Activated CD4-positive, alpha-beta T cell treated with anti-CD3 and anti-CD28 coated beads, Interleukin-2, amount 10 ng/mL, durations not matched to agents 7 days and 5 days (primary cell): ENCODE results near the gene TFEB. TPM values are rescaled to one million over a fixed set of nuclear protein-coding genes. Genes with fewer than 3 reads are reported as not detected.

Experiments
- CTCF ChIA-PET: fragments of 350-600 bp; sonication (Branson Sonifier 250); formaldehyde crosslinking; loops from one replicate; lab custom pipeline; 2021; ENCODE audit warnings: antibody characterized with exemption; lab: Charles Lee
- POLR2A ChIA-PET: fragments of 350-600 bp; sonication (Branson Sonifier 250); formaldehyde crosslinking; loops from one replicate; lab custom pipeline; 2021; ENCODE audit warnings: antibody characterized with exemption; lab: Charles Lee
- DNase-seq: peaks from one replicate; pipeline ENCODE4 v3.0.0-alpha.2; 2020
- H3K27ac Mint-ChIP-seq: one replicate; pipeline ENCODE4 v1.8.0; 2021; ENCODE audit warnings: mild to moderate bottlenecking, moderate library complexity, mixed read lengths
- H3K27me3 Mint-ChIP-seq: one replicate; pipeline ENCODE4 v1.8.0; 2021; ENCODE audit warnings: mixed read lengths
- H3K36me3 Mint-ChIP-seq: one replicate; pipeline ENCODE4 v1.8.0; 2021; ENCODE audit warnings: low read depth, mixed read lengths
- H3K4me1 Mint-ChIP-seq: one replicate; pipeline ENCODE4 v1.8.0; 2021; ENCODE audit warnings: mixed read lengths
- H3K4me3 Mint-ChIP-seq: one replicate; pipeline ENCODE4 v1.8.0; 2021; ENCODE audit warnings: mild to moderate bottlenecking, moderate library complexity, mixed read lengths
- H3K9me3 Mint-ChIP-seq: one replicate; pipeline ENCODE4 v1.8.0; 2021; ENCODE audit warnings: mixed read lengths
- total RNA-seq, 2 experiments: library from RNA; stranded (reverse); gene quantifications; one replicate each; pipeline ENCODE4 v1.2.3, GENCODE V29; 2021

TFEB gene
- total RNA-seq, 2 experiments from 2014 or later: 9.7 to 12.5 TPM

DNA sequence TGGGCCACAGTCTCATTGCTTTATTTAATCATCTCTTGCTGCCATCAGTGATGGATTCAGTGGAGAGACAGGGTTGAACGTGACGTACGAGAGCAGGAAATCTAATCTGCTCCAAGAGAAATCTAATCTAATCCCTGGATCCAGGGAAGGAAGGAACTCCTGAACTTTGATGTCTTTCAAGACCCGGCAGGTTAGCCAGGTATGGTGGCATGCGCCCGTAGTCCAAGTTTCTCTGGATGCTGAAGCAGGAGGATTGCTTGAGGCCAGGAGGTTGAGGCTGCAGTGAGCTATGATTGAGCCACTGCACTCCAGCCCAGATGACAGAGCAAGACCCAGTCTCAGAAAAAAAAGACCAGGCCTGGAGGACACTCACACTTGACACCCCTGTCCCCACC lies 23.2 kb upstream of the TFEB start:
- peaks cover 6% of the 10 kb centered on the region for H3K27me3 Mint-ChIP-seq
- ChIA-PET CTCF (interaction anchor here (0.6 kb wide), 1 partner anchor 398 kb away, joined by 3 read pairs; no protein-coding TSS in a partner anchor), POLR2A (no interaction called here)
- H3K9me3 Mint-ChIP-seq: no peaks in the 10 kb centered on the region
- H3K36me3 Mint-ChIP-seq: no peaks in the 10 kb centered on the region
- no peak overlapping the region for H3K27ac Mint-ChIP-seq
- DNase-seq: no peak
- no peaks in the 10 kb centered on the region for H3K4me1 Mint-ChIP-seq
- H3K4me3 Mint-ChIP-seq: no peak overlapping the region

- H3K9me3 Mint-ChIP-seq: no peaks in the 10 kb centered on the region
- no peak for DNase-seq
- POLR2A ChIA-PET: no interaction called here
- peaks cover 6% of the 10 kb centered on the region for H3K27me3 Mint-ChIP-seq
- no peaks in the 10 kb centered on the region for H3K4me1 Mint-ChIP-seq
- CTCF ChIA-PET: interaction anchor here (0.6 to 1.2 kb wide), 2 partner anchors 10 to 398 kb away, joined by 3 to 5 read pairs; no protein-coding TSS in a partner anchor
- no peak overlapping the region for H3K4me3 Mint-ChIP-seq
- no peaks in the 10 kb centered on the region for H3K36me3 Mint-ChIP-seq
- no peak overlapping the region for H3K27ac Mint-ChIP-seq
These were observed 22.7 kb upstream of the TFEB start for GRCh38 chr6:41757931-41758640.

DNA sequence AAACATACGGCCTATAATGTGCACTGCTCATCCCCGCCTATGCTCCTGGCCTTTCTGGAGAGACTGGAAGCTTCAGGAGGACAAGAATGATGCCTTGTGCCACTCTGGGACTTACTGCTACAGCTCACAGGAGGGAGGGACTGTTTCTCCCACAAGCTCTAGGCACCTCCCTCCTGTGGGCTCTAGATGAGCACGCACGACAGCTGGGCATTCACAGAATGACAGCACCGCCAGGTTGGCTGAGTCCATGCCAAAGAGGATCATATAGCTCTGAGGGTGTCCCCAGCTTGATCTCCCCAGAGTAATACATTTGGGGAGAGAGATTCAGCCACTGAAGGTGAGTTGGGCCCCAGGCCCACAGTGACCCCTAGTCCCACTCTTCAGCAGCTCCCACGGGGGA lies 21.9 kb upstream of the TFEB start:
- Mint-ChIP-seq H3K4me1 (no peaks in the 10 kb centered on the region), H3K27me3 (peaks cover 7% of the 10 kb centered on the region), H3K9me3 (no peaks in the 10 kb centered on the region), H3K4me3 (no peak overlapping the region), H3K36me3 (no peaks in the 10 kb centered on the region), H3K27ac (no peak overlapping the region)
- no peak for DNase-seq
- CTCF ChIA-PET: interaction anchor here (0.5 to 1.2 kb wide), 2 partner anchors 9 to 13 kb away, joined by 5 read pairs; no protein-coding TSS in a partner anchor
- POLR2A ChIA-PET: no interaction called here

- DNase-seq: no peak
- no peaks in the 10 kb centered on the region for H3K9me3 Mint-ChIP-seq
- no peaks in the 10 kb centered on the region for H3K4me1 Mint-ChIP-seq
- no peak overlapping the region for H3K4me3 Mint-ChIP-seq
- H3K27me3 Mint-ChIP-seq: peaks cover 9% of the 10 kb centered on the region
- no peaks in the 10 kb centered on the region for H3K36me3 Mint-ChIP-seq
- POLR2A ChIA-PET: no interaction called here
- CTCF ChIA-PET: interaction anchor here (0.6 kb wide), 1 partner anchor 167 kb away, joined by 3 read pairs; no protein-coding TSS in a partner anchor
- no peak overlapping the region for H3K27ac Mint-ChIP-seq
These were observed 20.9 kb upstream of the TFEB start for GRCh38 chr6:41756354-41756753.

- ChIA-PET POLR2A (no interaction called here), CTCF (interaction anchor here (0.6 kb wide), 1 partner anchor 167 kb away, joined by 3 read pairs; no protein-coding TSS in a partner anchor)
- Mint-ChIP-seq H3K4me3 (no peak overlapping the region), H3K27ac (no peak overlapping the region), H3K36me3 (no peaks in the 10 kb centered on the region), H3K9me3 (no peaks in the 10 kb centered on the region), H3K4me1 (no peaks in the 10 kb centered on the region), H3K27me3 (peaks cover 9% of the 10 kb centered on the region)
- DNase-seq: no peak
These were observed 20.5 kb upstream of the TFEB start for GRCh38 chr6:41755895-41756294.

DNA sequence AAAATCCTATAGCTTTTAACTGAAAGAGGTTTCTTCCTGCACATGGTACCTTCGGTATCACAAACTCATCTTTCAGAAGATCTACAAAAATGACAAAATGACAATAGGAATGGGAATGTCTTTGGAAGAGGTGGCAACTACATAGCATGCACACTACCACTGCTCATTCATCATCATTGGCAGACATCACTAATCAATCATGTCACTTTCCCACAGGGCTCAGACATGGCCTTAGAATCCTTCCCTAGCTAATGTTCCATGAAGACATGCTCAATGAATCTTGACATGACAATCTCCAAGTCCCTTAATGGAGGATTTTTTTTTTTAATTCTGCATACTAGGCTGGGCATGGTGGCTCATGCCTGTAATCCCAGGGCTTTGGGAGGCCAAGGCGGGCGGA lies 15.0 kb upstream of the TFEB start:
- no peaks in the 10 kb centered on the region for H3K4me1 Mint-ChIP-seq
- H3K36me3 Mint-ChIP-seq: no peaks in the 10 kb centered on the region
- ChIA-PET CTCF (interaction anchor here (0.9 to 1.7 kb wide), 3 partner anchors 14 to 20 kb away, joined by 3 to 6 read pairs (median 3); no protein-coding TSS in a partner anchor), POLR2A (no interaction called here)
- no peak overlapping the region for H3K4me3 Mint-ChIP-seq
- no peak overlapping the region for H3K27ac Mint-ChIP-seq
- H3K9me3 Mint-ChIP-seq: no peaks in the 10 kb centered on the region
- no peak for DNase-seq
- peaks cover 14% of the 10 kb centered on the region for H3K27me3 Mint-ChIP-seq

DNA sequence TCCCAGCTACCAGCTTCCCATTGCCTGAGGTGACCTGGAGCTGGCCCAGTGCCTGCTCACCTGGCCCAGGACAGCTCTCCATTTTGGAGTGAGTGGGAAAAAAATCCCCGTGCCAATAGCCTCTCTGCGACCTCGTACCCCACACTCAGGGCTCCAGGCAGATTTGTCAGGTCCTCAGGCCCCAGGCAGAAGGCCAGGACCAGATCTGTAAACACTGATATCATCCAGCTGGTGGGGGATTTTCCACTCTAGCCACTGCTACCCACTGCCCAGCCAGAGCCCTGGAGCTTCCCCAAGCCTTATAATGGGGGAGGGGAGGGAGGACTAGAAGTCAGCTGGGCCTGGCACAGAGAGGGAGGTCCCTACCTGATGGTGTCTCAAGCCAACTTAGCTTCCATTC lies 13.1 kb upstream of the TFEB start:
- no peaks in the 10 kb centered on the region for H3K36me3 Mint-ChIP-seq
- peaks cover 11% of the 10 kb centered on the region for H3K27me3 Mint-ChIP-seq
- DNase-seq: no peak
- no peak overlapping the region for H3K27ac Mint-ChIP-seq
- peaks cover 1% of the 10 kb centered on the region for H3K4me1 Mint-ChIP-seq
- ChIA-PET POLR2A (no interaction called here), CTCF (interaction anchor here (0.6 to 1.6 kb wide), 3 partner anchors 9 to 93 kb away, joined by 3 to 5 read pairs (median 4); no protein-coding TSS in a partner anchor)
- H3K4me3 Mint-ChIP-seq: no peak overlapping the region
- no peaks in the 10 kb centered on the region for H3K9me3 Mint-ChIP-seq

GRCh38 chr6:41748102-41748477 lies 12.7 kb upstream of the TFEB start:
- Mint-ChIP-seq H3K36me3 (no peaks in the 10 kb centered on the region), H3K27ac (no peak overlapping the region), H3K4me1 (peaks cover 1% of the 10 kb centered on the region), H3K4me3 (no peak overlapping the region), H3K27me3 (peaks cover 10% of the 10 kb centered on the region), H3K9me3 (no peaks in the 10 kb centered on the region)
- no peak for DNase-seq
- POLR2A ChIA-PET: no interaction called here
- CTCF ChIA-PET: interaction anchor here (0.6 to 1.6 kb wide), 3 partner anchors 10 to 93 kb away, joined by 3 to 5 read pairs (median 4); no protein-coding TSS in a partner anchor

GRCh38 chr6:41747256-41748101 lies 12.1 kb upstream of the TFEB start, which contains the start of gene PGC:
Gene PGC (minus strand): TSS chr6:41747397. CDS start chr6:41747334, 63 bp downstream.
- Mint-ChIP-seq H3K27ac (no peak within 1 kb of the TSS), H3K9me3 (no peaks in the 10 kb centered on the region), H3K4me3 (no peak within 1 kb of the TSS), H3K4me1 (peaks cover 1% of the 10 kb centered on the region), H3K36me3 (no peaks in the 10 kb centered on the region), H3K27me3 (peaks cover 9% of the 10 kb centered on the region)
- ChIA-PET POLR2A (no interaction called here), CTCF (interaction anchor here (0.6 to 1.6 kb wide), 3 partner anchors 10 to 92 kb away, joined by 3 to 5 read pairs (median 4); no protein-coding TSS in a partner anchor)
- DNase-seq: no peak

DNA sequence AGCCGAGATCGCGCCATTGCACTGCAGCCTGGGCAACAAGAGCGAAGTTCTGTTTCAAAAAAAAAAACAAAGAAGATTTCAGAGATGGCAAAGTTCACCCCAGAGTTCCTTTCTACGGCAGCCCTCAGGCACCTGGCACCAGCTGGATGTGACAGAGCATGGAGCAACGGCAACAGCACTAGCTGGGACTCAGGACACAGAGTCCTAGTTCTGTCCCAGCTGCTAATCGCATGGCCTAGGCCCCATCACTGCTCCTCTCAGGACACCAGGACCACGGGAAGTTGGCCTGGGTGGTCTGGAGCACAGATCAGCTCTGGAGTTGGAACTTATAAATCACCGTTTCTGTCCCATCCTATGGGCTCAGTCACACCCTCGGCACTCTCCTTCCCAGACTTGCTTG lies 10.7 kb upstream of the TFEB start:
- ChIA-PET POLR2A (no interaction called here), CTCF (interaction anchor here (0.6 to 1.6 kb wide), 3 partner anchors 10 to 40 kb away, joined by 3 to 4 read pairs (median 3); no protein-coding TSS in a partner anchor)
- Mint-ChIP-seq H3K4me1 (peaks cover 1% of the 10 kb centered on the region), H3K27me3 (peaks cover 7% of the 10 kb centered on the region), H3K36me3 (no peaks in the 10 kb centered on the region), H3K9me3 (no peaks in the 10 kb centered on the region), H3K27ac (no peak overlapping the region), H3K4me3 (no peak overlapping the region)
- no peak for DNase-seq

DNA sequence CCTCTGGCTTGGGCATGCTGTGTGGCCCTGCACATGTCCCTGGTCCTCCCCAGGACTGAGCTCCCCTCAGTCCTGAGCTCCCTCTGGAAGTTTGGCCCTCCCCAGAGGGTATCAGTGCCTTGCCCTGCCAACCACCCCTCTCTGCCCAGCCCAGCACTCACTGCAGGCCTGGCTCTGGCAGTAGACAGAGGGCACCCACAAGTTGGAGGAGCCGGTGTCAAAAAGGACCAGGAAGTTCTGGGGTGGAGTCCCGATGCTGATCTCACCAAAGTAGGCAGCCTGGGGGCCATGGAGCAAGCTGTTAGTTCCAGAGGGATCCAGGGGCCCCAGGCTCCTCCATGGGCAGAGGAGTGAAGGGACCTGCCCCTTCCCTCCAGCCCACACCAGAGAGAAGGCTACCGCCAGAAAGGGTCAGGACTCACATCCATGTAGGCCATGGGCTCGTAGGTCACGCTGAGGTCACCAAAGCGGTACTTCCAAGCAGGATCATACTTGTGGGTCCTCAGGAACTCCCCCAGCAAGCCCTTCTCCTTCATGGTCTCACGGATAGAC lies 8.9 kb upstream of the TFEB start:
- ChIA-PET POLR2A (no interaction called here), CTCF (interaction anchor here (0.6 to 1.3 kb wide), 4 partner anchors 13 to 434 kb away, joined by 3 to 6 read pairs (median 4); partner anchors contain the start of gene TOMM6)
- H3K4me1 Mint-ChIP-seq: peaks cover 1% of the 10 kb centered on the region
- peaks cover 1% of the 10 kb centered on the region for H3K27me3 Mint-ChIP-seq
- no peak overlapping the region for H3K27ac Mint-ChIP-seq
- DNase-seq: no peak
- no peaks in the 10 kb centered on the region for H3K36me3 Mint-ChIP-seq
- no peaks in the 10 kb centered on the region for H3K9me3 Mint-ChIP-seq
- no peak overlapping the region for H3K4me3 Mint-ChIP-seq
